Kidney (tissue), 14 donors: ENCODE data around the gene WWP2. TPM values are rescaled to one million over a fixed set of nuclear protein-coding genes. Genes with fewer than 3 reads are reported as not detected.

ENCODE experiments used
- DNase-seq, 5 donors: peaks; one replicate each; pipeline ENCODE4 v3.0.0-alpha.2; 2013 to 2020
- FAIRE-seq: peaks from 2 replicates; lab custom pipeline; 2012; peaks lifted over from hg19 to GRCh38; lab: Jason Lieb, UNC
- H3K27ac ChIP-seq, 2 donors: one replicate each; pipeline ENCODE4 v1.7.0; 2013; ENCODE audit warnings: low read depth in 2 of 2, low read length in 2 of 2, inconsistent platforms in 1 of 2
- H3K27me3 ChIP-seq: one replicate; pipeline ENCODE4 v1.7.1; 2013; ENCODE audit warnings: low read length, inconsistent platforms; ENCODE audit not compliant: control insufficient read depth, insufficient read depth
- H3K36me3 ChIP-seq, 3 donors: one replicate each; pipeline versions ENCODE4 v1.7.0 to v1.7.1; 2013; ENCODE audit warnings: low read length in 3 of 3, control low read depth in 1 of 3, inconsistent platforms in 1 of 3; ENCODE audit not compliant: insufficient read depth in 3 of 3, control insufficient read depth in 2 of 3
- H3K4me1 ChIP-seq, 3 donors: one replicate each; pipeline versions ENCODE4 v1.7.0 to v1.7.1; 2013; ENCODE audit warnings: low read length in 3 of 3, inconsistent platforms in 1 of 3, low read depth in 1 of 3; ENCODE audit not compliant: control insufficient read depth in 2 of 3, insufficient read depth in 2 of 3
- H3K4me3 ChIP-seq, 3 donors: one replicate each; pipeline versions ENCODE4 v1.7.0 to v1.8.1; 2013; ENCODE audit warnings: low read length in 3 of 3, control low read depth in 1 of 3, inconsistent platforms in 1 of 3
- H3K9ac ChIP-seq, 3 donors: one replicate each; pipeline versions ENCODE4 v1.7.0 to v1.7.1; 2013; ENCODE audit warnings: low read length in 3 of 3, control low read depth in 1 of 3, inconsistent platforms in 1 of 3
- H3K9me3 ChIP-seq, 3 donors: one replicate each; pipeline versions ENCODE4 v1.7.0 to v1.7.1; 2013; ENCODE audit warnings: low read length in 3 of 3, control low read depth in 1 of 3, inconsistent platforms in 1 of 3; ENCODE audit not compliant: control insufficient read depth in 2 of 3, insufficient read depth in 1 of 3
- intact Hi-C: fragments of 100-400 bp; cut with DNase I; formaldehyde crosslinking; loops from one replicate; pipeline ENCODE4 v1.11.1; 2022
- polyA plus RNA-seq: library from polyadenylated mRNA; stranded (reverse); fragments of 350-450 nt; fragmentation: Illumina TruSeq; extraction: RNeasy Lipid Tissue Mini Kit (QIAGEN cat#74804); gene quantifications from one replicate; pipeline ENCODE4 v1.2.3, GENCODE V29; 2014; ENCODE audit warnings: low read depth, low replicate concordance; ENCODE audit not compliant: insufficient read depth
- total RNA-seq: library from RNA; stranded (reverse); fragmentation: NEBNext Ultra II Directional; extraction: Animal tissue kit (Norgen Biotek cat#: 25700); gene quantifications from one replicate; pipeline ENCODE4 v1.2.1, GENCODE V29; 2021
- TF ChIP-seq, protein P1 (sequence below): IDR thresholded peaks from 3 replicates; pipeline ENCODE4 v1.5.1; 2012; ENCODE audit warnings: mild to moderate bottlenecking, moderate library complexity, borderline replicate concordance; ENCODE audit not compliant: insufficient read depth; ENCODE audit errors: extremely low read depth
- donor health status: control.
- donor health status: control.
- donor health status: control.
- donor health status: control.
- donor health status: control.
- donor health status: DM: yes; HTN: yes; CAD: no.
- donor health status: Normal renal cell carcinoma (clear cell type).

WWP2 gene
- total and polyA plus RNA-seq, 2 donors from 2014 or later, result 30.0 to 128 TPM

- H3K9me3 ChIP-seq, result no peaks in the 10 kb centered on the region
- intact Hi-C loops, result no loop called here
- no peak overlapping the region for H3K27ac ChIP-seq
- H3K4me1 ChIP-seq, result no peaks in the 10 kb centered on the region
- TF ChIP-seq, protein P1, sequence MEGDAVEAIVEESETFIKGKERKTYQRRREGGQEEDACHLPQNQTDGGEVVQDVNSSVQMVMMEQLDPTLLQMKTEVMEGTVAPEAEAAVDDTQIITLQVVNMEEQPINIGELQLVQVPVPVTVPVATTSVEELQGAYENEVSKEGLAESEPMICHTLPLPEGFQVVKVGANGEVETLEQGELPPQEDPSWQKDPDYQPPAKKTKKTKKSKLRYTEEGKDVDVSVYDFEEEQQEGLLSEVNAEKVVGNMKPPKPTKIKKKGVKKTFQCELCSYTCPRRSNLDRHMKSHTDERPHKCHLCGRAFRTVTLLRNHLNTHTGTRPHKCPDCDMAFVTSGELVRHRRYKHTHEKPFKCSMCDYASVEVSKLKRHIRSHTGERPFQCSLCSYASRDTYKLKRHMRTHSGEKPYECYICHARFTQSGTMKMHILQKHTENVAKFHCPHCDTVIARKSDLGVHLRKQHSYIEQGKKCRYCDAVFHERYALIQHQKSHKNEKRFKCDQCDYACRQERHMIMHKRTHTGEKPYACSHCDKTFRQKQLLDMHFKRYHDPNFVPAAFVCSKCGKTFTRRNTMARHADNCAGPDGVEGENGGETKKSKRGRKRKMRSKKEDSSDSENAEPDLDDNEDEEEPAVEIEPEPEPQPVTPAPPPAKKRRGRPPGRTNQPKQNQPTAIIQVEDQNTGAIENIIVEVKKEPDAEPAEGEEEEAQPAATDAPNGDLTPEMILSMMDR, result no peak
- no peak overlapping the region for H3K4me3 ChIP-seq
- H3K9ac ChIP-seq, result no peak overlapping the region
- no peaks in the 10 kb centered on the region for H3K27me3 ChIP-seq
- H3K36me3 ChIP-seq, result peaks cover 0 to 13% (median 12%) of the 10 kb centered on the region in 3 donors
- no peak for DNase-seq
- FAIRE-seq, result no peak
These were observed 108.6 kb downstream of the WWP2 start for GRCh38 chr16:69870761-69871160.

DNA sequence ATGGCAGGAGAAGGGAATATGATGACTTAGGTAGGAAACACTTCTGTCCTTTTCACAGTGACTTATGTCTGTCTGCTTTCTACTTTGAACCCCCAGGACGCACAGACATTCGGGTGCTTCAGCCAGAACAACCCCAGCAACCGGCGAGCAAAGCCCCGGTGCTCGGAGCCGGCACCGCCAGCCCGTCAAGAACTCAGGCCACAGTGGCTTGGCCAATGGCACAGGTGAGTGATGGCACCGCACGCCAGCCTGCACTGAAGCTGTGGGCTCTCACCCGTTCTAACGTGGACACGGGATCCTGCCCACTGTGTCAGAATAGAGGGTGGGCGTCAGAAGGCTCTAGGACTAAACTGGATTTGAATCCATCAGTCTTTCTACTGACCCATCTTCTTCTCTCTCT is 109.6 kb downstream of the WWP2 start:
- Histone ChIP-seq H3K36me3 (peaks cover 0 to 16% (median 12%) of the 10 kb centered on the region in 3 donors), H3K27ac (no peak overlapping the region), H3K4me1 (no peaks in the 10 kb centered on the region), H3K4me3 (no peak overlapping the region), H3K9me3 (peaks cover 0 to 4% (median 2%) of the 10 kb centered on the region in 3 donors), H3K27me3 (no peaks in the 10 kb centered on the region), H3K9ac (no peak overlapping the region)
- intact Hi-C loops, result no loop called here
- TF ChIP-seq, protein P1, result no peak
- DNase-seq (no peak), FAIRE-seq (no peak)

DNA sequence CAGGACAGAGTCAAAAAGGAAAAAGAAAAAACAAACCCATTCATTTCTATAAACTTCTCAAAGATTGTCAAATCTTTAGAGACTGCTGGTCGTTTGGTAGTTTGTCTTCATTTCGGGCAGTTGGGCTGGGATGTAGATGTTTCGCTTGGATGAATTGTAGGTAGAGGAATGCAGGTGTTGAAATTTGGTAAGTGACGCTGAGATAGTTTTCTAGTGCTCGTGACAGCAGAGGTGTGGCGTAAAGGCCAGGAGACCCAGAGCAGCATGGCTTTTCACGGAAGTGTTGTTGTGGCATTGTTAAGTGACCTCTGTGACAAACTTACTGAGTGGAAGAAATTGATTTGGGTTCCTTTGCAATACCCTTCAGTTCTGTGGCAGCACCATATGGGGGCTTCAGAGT is 110.8 kb downstream of the WWP2 start:
- Histone ChIP-seq H3K4me1 (no peaks in the 10 kb centered on the region), H3K9me3 (peaks cover 0 to 10% (median 2%) of the 10 kb centered on the region in 3 donors), H3K36me3 (peaks cover 3 to 17% (median 16%) of the 10 kb centered on the region in 3 donors), H3K27me3 (no peaks in the 10 kb centered on the region), H3K4me3 (no peak overlapping the region), H3K9ac (no peak overlapping the region), H3K27ac (no peak overlapping the region)
- TF ChIP-seq, protein P1, result no peak
- FAIRE-seq, result no peak
- intact Hi-C loops, result no loop called here
- no peak for DNase-seq

GRCh38 chr16:69873783-69874182 is 111.7 kb downstream of the WWP2 start:
- TF ChIP-seq, protein P1, result no peak
- no peak for DNase-seq
- H3K9ac ChIP-seq, result no peak overlapping the region
- H3K27me3 ChIP-seq, result no peaks in the 10 kb centered on the region
- FAIRE-seq, result no peak
- H3K27ac ChIP-seq, result no peak overlapping the region
- no peaks in the 10 kb centered on the region for H3K4me1 ChIP-seq
- H3K36me3 ChIP-seq, result peaks cover 3 to 17% (median 16%) of the 10 kb centered on the region in 3 donors
- H3K4me3 ChIP-seq, result no peak overlapping the region
- H3K9me3 ChIP-seq, result peaks cover 0 to 10% (median 2%) of the 10 kb centered on the region in 3 donors
- intact Hi-C loops, result no loop called here
